ENCODE measurements around the gene SLC34A2.

The SLC34A2 gene

GRCh38 chr4:25638806-25639205 is 16.8 kb upstream of the SLC34A2 start:
- Histone ChIP-seq H3K4me2 (ENCODE audit: low read depth, low read length) (no peak overlapping the region), H2AFZ (ENCODE audit: low read length) (no peak overlapping the region), H3K27me3 (replicated peaks; ENCODE audit: insufficient read depth, low read length) (no peaks in the 10 kb centered on the region), H3K9me2 (replicated peaks; ENCODE audit: insufficient read depth, low read length) (no peaks in the 10 kb centered on the region), H3K9ac (ENCODE audit: low read length) (no peak overlapping the region), H3K4me3 (ENCODE audit: low read length) (no peak overlapping the region), H3K4me1 (ENCODE audit: low read length) (no peaks in the 10 kb centered on the region), H3K9me3 (replicated peaks; ENCODE audit: insufficient read depth, low read length) (no peaks in the 10 kb centered on the region), H4K20me1 (ENCODE audit: insufficient read depth, low read length) (no peaks in the 10 kb centered on the region), H3K27ac (ENCODE audit: low read length) (no peak overlapping the region), H3F3A (ENCODE audit: insufficient read depth, low read length) (no peaks in the 10 kb centered on the region), H3K36me3 (replicated peaks; ENCODE audit: insufficient read depth, low read length) (no peaks in the 10 kb centered on the region), H3K79me2 (ENCODE audit: low read length) (no peaks in the 10 kb centered on the region)
- TF ChIP-seq EZH2 (optimal IDR thresholded peaks at IDR 0.05; ENCODE audit: low read depth, low read length): no peak
- TF ChIP-seq EZH2phosphoT487 (IDR thresholded peaks at IDR 0.05; ENCODE audit: low read length): no peak
- TF ChIP-seq CTCF (IDR thresholded peaks at IDR 0.05; ENCODE audit: low read length): no peak
- DNase-seq: no peak

GRCh38 chr4:25650311-25650710 is 5.3 kb upstream of the SLC34A2 start:
- H3F3A ChIP-seq (ENCODE audit: insufficient read depth, low read length): no peaks in the 10 kb centered on the region
- H3K9me3 ChIP-seq (replicated peaks; ENCODE audit: insufficient read depth, low read length): no peaks in the 10 kb centered on the region
- H3K4me3 ChIP-seq (ENCODE audit: low read length): no peak overlapping the region
- H4K20me1 ChIP-seq (ENCODE audit: insufficient read depth, low read length): no peaks in the 10 kb centered on the region
- no peak overlapping the region for H2AFZ ChIP-seq (ENCODE audit: low read length)
- H3K9me2 ChIP-seq (replicated peaks; ENCODE audit: insufficient read depth, low read length): no peaks in the 10 kb centered on the region
- H3K36me3 ChIP-seq (replicated peaks; ENCODE audit: insufficient read depth, low read length): no peaks in the 10 kb centered on the region
- DNase-seq: no peak
- H3K4me1 ChIP-seq (ENCODE audit: low read length): no peaks in the 10 kb centered on the region
- no peak overlapping the region for H3K27ac ChIP-seq (ENCODE audit: low read length)
- TF ChIP-seq EZH2phosphoT487 (IDR thresholded peaks at IDR 0.05; ENCODE audit: low read length) (no peak), CTCF (IDR thresholded peaks at IDR 0.05; ENCODE audit: low read length) (no peak), EZH2 (optimal IDR thresholded peaks at IDR 0.05; ENCODE audit: low read depth, low read length) (no peak)
- H3K9ac ChIP-seq (ENCODE audit: low read length): no peak overlapping the region
- no peaks in the 10 kb centered on the region for H3K79me2 ChIP-seq (ENCODE audit: low read length)
- no peaks in the 10 kb centered on the region for H3K27me3 ChIP-seq (replicated peaks; ENCODE audit: insufficient read depth, low read length)
- no peak overlapping the region for H3K4me2 ChIP-seq (ENCODE audit: low read depth, low read length)

GRCh38 chr4:25651682-25652081 is 4.0 kb upstream of the SLC34A2 start:
- no peak overlapping the region for H3K4me2 ChIP-seq (ENCODE audit: low read depth, low read length)
- H4K20me1 ChIP-seq (ENCODE audit: insufficient read depth, low read length): no peaks in the 10 kb centered on the region
- no peaks in the 10 kb centered on the region for H3F3A ChIP-seq (ENCODE audit: insufficient read depth, low read length)
- H2AFZ ChIP-seq (ENCODE audit: low read length): no peak overlapping the region
- H3K4me1 ChIP-seq (ENCODE audit: low read length): no peaks in the 10 kb centered on the region
- H3K9ac ChIP-seq (ENCODE audit: low read length): no peak overlapping the region
- no peaks in the 10 kb centered on the region for H3K36me3 ChIP-seq (replicated peaks; ENCODE audit: insufficient read depth, low read length)
- H3K9me3 ChIP-seq (replicated peaks; ENCODE audit: insufficient read depth, low read length): no peaks in the 10 kb centered on the region
- no peak for DNase-seq
- no peak for TF ChIP-seq EZH2phosphoT487 (IDR thresholded peaks at IDR 0.05; ENCODE audit: low read length)
- no peak for TF ChIP-seq CTCF (IDR thresholded peaks at IDR 0.05; ENCODE audit: low read length)
- no peak for TF ChIP-seq EZH2 (optimal IDR thresholded peaks at IDR 0.05; ENCODE audit: low read depth, low read length)
- H3K4me3 ChIP-seq (ENCODE audit: low read length): no peak overlapping the region
- no peaks in the 10 kb centered on the region for H3K79me2 ChIP-seq (ENCODE audit: low read length)
- no peak overlapping the region for H3K27ac ChIP-seq (ENCODE audit: low read length)
- H3K9me2 ChIP-seq (replicated peaks; ENCODE audit: insufficient read depth, low read length): no peaks in the 10 kb centered on the region
- no peaks in the 10 kb centered on the region for H3K27me3 ChIP-seq (replicated peaks; ENCODE audit: insufficient read depth, low read length)

Data from MM.1S (cell line).